Ishikawa (cell line): ENCODE measurements around the gene BICRA.

ENCODE experiments used
- CEBPB ChIP-seq: IDR thresholded peaks from 2 replicates; pipeline ENCODE4 v1.6.1; 2012
- CREB1 ChIP-seq: IDR thresholded peaks from 2 replicates; pipeline ENCODE4 v1.6.1; 2012; ENCODE audit warnings: low read depth
- EGR1 ChIP-seq: IDR thresholded peaks from 2 replicates; pipeline ENCODE4 v1.6.1; 2012
- EP300 ChIP-seq: IDR thresholded peaks from 2 replicates; pipeline ENCODE4 v1.6.1; 2012; ENCODE audit warnings: borderline replicate concordance
- FOXM1 ChIP-seq: IDR thresholded peaks from 2 replicates; pipeline ENCODE4 v1.6.1; 2012; ENCODE audit warnings: low read depth, borderline replicate concordance
- MAX ChIP-seq: IDR thresholded peaks from 2 replicates; pipeline ENCODE4 v1.6.1; 2012
- NFIC ChIP-seq: IDR thresholded peaks from 2 replicates; pipeline ENCODE4 v1.6.1; 2012
- RAD21 ChIP-seq: IDR thresholded peaks from 2 replicates; pipeline ENCODE4 v1.6.1; 2012; ENCODE audit warnings: low read depth
- REST ChIP-seq: IDR thresholded peaks from 2 replicates; pipeline ENCODE4 v1.6.1; 2012; ENCODE audit warnings: low read depth, mild to moderate bottlenecking
- TAF1 ChIP-seq: IDR thresholded peaks from 2 replicates; pipeline ENCODE4 v1.6.1; 2012; ENCODE audit warnings: low read depth, mild to moderate bottlenecking
- TCF12 ChIP-seq: IDR thresholded peaks from 2 replicates; pipeline ENCODE4 v1.6.1; 2012; ENCODE audit warnings: low read depth
- TEAD4 ChIP-seq: IDR thresholded peaks from 2 replicates; pipeline ENCODE4 v1.6.1; 2012
- USF1 ChIP-seq: IDR thresholded peaks from 2 replicates; pipeline ENCODE4 v1.6.1; 2012
- YY1 ChIP-seq: IDR thresholded peaks from 2 replicates; pipeline ENCODE4 v1.6.1; 2012; ENCODE audit warnings: low read depth
- ZBTB7A ChIP-seq: IDR thresholded peaks from 2 replicates; pipeline ENCODE4 v1.6.1; 2012; ENCODE audit warnings: low read depth

BICRA gene

GRCh38 chr19:47658431-47659348, 49.8 kb downstream of the BICRA start:
- TF ChIP-seq CREB1: no peak
- no peak for TF ChIP-seq ZBTB7A
- no peak for TF ChIP-seq RAD21
- TF ChIP-seq EGR1: no peak
- no peak for TF ChIP-seq TCF12
- no peak for TF ChIP-seq TAF1
- no peak for TF ChIP-seq CEBPB
- no peak for TF ChIP-seq USF1
- TF ChIP-seq FOXM1: no peak
- TF ChIP-seq TEAD4: no peak
- TF ChIP-seq MAX: no peak
- no peak for TF ChIP-seq YY1
- no peak for TF ChIP-seq EP300

- no peak for TF ChIP-seq ZBTB7A
- no peak for TF ChIP-seq TCF12
- no peak for TF ChIP-seq USF1
- TF ChIP-seq REST: no peak
- TF ChIP-seq FOXM1: no peak
- TF ChIP-seq CEBPB: no peak
- TF ChIP-seq YY1: no peak
- no peak for TF ChIP-seq NFIC
- no peak for TF ChIP-seq EGR1
- no peak for TF ChIP-seq RAD21
- TF ChIP-seq CREB1: no peak
- no peak for TF ChIP-seq MAX
- TF ChIP-seq TAF1: no peak
- no peak for TF ChIP-seq TEAD4
- TF ChIP-seq EP300: no peak
Observed at GRCh38 chr19:47660435-47660832, 51.5 kb downstream of the BICRA start.

- TF ChIP-seq MAX (no peak), TAF1 (no peak), ZBTB7A (no peak), NFIC (no peak), TCF12 (no peak), EP300 (no peak), YY1 (no peak), USF1 (no peak), REST (no peak), RAD21 (no peak), CEBPB (no peak), CREB1 (no peak), TEAD4 (no peak), EGR1 (no peak), FOXM1 (no peak)
Observed at GRCh38 chr19:47661161-47661560, 52.2 kb downstream of the BICRA start.

- TF ChIP-seq USF1 (no peak), TCF12 (no peak), CEBPB (no peak), NFIC (no peak), FOXM1 (no peak), CREB1 (no peak), EP300 (no peak), ZBTB7A (no peak), TEAD4 (no peak), TAF1 (no peak), EGR1 (no peak), RAD21 (no peak), YY1 (no peak), MAX (no peak), REST (no peak)
Observed at GRCh38 chr19:47661611-47662010, 52.7 kb downstream of the BICRA start.
